ENCODE data around the gene STKLD1. TPM values are rescaled to one million over a fixed set of nuclear protein-coding genes. Genes with fewer than 3 reads are reported as not detected.

The STKLD1 gene
- total RNA-seq, 3 donors from 2014 or later, result 0.59 to 3.9 (median 0.96) TPM

GRCh38 chr9:133369422-133369821, 6.7 kb upstream of the STKLD1 start:
- no peaks in the 10 kb centered on the region for H3K36me3 ChIP-seq
- peaks cover 0 to 29% of the 10 kb centered on the region in 2 donors for H3K4me1 ChIP-seq
- H3K9me3 ChIP-seq, result no peaks in the 10 kb centered on the region
- no peaks in the 10 kb centered on the region for H3K27me3 ChIP-seq
- TF ChIP-seq POLR2AphosphoS5 (IDR thresholded peaks at IDR 0.05) (no peak), POLR2A (IDR thresholded peaks at IDR 0.05) (no peak)
- TF ChIP-seq, protein P1, sequence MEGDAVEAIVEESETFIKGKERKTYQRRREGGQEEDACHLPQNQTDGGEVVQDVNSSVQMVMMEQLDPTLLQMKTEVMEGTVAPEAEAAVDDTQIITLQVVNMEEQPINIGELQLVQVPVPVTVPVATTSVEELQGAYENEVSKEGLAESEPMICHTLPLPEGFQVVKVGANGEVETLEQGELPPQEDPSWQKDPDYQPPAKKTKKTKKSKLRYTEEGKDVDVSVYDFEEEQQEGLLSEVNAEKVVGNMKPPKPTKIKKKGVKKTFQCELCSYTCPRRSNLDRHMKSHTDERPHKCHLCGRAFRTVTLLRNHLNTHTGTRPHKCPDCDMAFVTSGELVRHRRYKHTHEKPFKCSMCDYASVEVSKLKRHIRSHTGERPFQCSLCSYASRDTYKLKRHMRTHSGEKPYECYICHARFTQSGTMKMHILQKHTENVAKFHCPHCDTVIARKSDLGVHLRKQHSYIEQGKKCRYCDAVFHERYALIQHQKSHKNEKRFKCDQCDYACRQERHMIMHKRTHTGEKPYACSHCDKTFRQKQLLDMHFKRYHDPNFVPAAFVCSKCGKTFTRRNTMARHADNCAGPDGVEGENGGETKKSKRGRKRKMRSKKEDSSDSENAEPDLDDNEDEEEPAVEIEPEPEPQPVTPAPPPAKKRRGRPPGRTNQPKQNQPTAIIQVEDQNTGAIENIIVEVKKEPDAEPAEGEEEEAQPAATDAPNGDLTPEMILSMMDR (IDR thresholded peaks at IDR 0.05), result no peak
- peak overlapping the region in 1 of 2 donors; percentile 17 for H3K27ac ChIP-seq
- no peak overlapping the region for H3K4me3 ChIP-seq
- intact Hi-C loops (cut with DNase I; ENCODE audit: low total_unique reads), result no loop called here
- no peak for DNase-seq (ENCODE audit: low spot score in 2 of 2)

DNA sequence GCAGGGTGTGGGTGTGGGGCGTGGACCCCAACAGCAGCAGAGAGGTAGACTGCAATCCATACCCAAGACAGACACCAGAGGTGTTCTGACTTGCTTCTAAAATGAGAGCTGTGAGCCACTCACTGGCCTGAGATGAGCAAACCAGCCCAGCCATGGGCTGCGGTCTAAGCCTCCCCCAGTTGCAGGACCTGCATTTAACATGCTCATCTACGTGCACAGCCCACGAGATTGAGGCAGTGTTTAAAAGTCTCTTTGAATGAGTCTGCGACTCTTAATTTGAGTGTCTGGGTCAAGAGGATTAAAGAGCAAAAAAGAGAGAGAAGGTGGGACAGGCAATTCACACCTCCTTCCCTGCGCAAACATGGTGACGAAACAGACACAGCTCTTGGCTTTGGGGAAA, 6.2 kb upstream of the STKLD1 start:
- no peak for DNase-seq (ENCODE audit: low spot score in 2 of 2)
- Histone ChIP-seq H3K4me3 (no peak overlapping the region), H3K36me3 (no peaks in the 10 kb centered on the region), H3K27me3 (no peaks in the 10 kb centered on the region), H3K4me1 (peaks cover 0 to 29% of the 10 kb centered on the region in 2 donors), H3K9me3 (no peaks in the 10 kb centered on the region), H3K27ac (peak overlapping the region in 1 of 2 donors; percentile 17)
- intact Hi-C loops (cut with DNase I; ENCODE audit: low total_unique reads), result no loop called here
- TF ChIP-seq, protein P1 (IDR thresholded peaks at IDR 0.05), result no peak
- TF ChIP-seq POLR2AphosphoS5 (IDR thresholded peaks at IDR 0.05), result no peak
- TF ChIP-seq POLR2A (IDR thresholded peaks at IDR 0.05), result no peak

- Histone ChIP-seq H3K27me3 (no peaks in the 10 kb centered on the region), H3K4me3 (no peak overlapping the region), H3K9me3 (no peaks in the 10 kb centered on the region), H3K27ac (no peak overlapping the region), H3K36me3 (no peaks in the 10 kb centered on the region), H3K4me1 (peaks cover 0 to 29% of the 10 kb centered on the region in 2 donors)
- no peak for DNase-seq (ENCODE audit: low spot score in 2 of 2)
- TF ChIP-seq, protein P1 (IDR thresholded peaks at IDR 0.05), result no peak
- no peak for TF ChIP-seq POLR2A (IDR thresholded peaks at IDR 0.05)
- no peak for TF ChIP-seq POLR2AphosphoS5 (IDR thresholded peaks at IDR 0.05)
- intact Hi-C loops (cut with DNase I; ENCODE audit: low total_unique reads), result no loop called here
Measured at GRCh38 chr9:133370685-133371084, 5.5 kb upstream of the STKLD1 start.

DNA sequence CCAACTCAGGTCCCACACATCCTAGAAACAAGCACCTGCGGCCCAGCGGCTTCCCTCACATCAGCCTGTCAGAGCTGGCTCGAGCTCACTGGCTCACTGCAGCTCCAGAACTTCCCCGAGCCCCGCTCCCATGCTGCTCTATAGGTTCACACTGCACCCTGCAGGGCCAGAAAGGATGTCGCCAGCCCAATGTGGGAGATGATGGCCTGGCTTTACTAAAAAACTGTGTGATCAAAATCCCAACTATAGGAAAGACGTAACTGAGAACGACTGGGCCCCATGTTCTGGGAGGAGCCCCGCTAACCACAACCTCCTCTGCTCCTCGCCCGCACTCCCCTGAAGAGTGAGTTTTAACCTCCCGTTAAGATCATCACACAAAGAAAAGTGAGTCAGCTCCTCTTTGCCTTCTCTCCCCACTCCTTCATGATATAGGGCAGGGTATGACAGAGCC, 4.9 kb upstream of the STKLD1 start:
- Histone ChIP-seq H3K36me3 (no peaks in the 10 kb centered on the region), H3K4me3 (peak overlapping the region in 1 of 3 donors; percentile 14), H3K9me3 (no peaks in the 10 kb centered on the region), H3K4me1 (peaks cover 0 to 29% of the 10 kb centered on the region in 2 donors), H3K27me3 (no peaks in the 10 kb centered on the region), H3K27ac (no peak overlapping the region)
- intact Hi-C loops (cut with DNase I; ENCODE audit: low total_unique reads), result no loop called here
- TF ChIP-seq, protein P1 (IDR thresholded peaks at IDR 0.05), result no peak
- no peak for TF ChIP-seq POLR2A (IDR thresholded peaks at IDR 0.05)
- TF ChIP-seq POLR2AphosphoS5 (IDR thresholded peaks at IDR 0.05), result no peak
- no peak for DNase-seq (ENCODE audit: low spot score in 2 of 2)

GRCh38 chr9:133372144-133372543, 4.0 kb upstream of the STKLD1 start:
- H3K36me3 ChIP-seq, result no peaks in the 10 kb centered on the region
- H3K27ac ChIP-seq, result peak overlapping the region in 1 of 2 donors; percentile 15
- TF ChIP-seq POLR2A (IDR thresholded peaks at IDR 0.05) (no peak), POLR2AphosphoS5 (IDR thresholded peaks at IDR 0.05) (no peak)
- TF ChIP-seq, protein P1 (IDR thresholded peaks at IDR 0.05), result no peak
- no peaks in the 10 kb centered on the region for H3K9me3 ChIP-seq
- intact Hi-C loops (cut with DNase I; ENCODE audit: low total_unique reads), result no loop called here
- peaks cover 0 to 29% of the 10 kb centered on the region in 2 donors for H3K4me1 ChIP-seq
- no peak overlapping the region for H3K4me3 ChIP-seq
- DNase-seq (ENCODE audit: low spot score in 2 of 2), result no peak
- H3K27me3 ChIP-seq, result no peaks in the 10 kb centered on the region

Data from breast epithelium (tissue), 4 donors.